ENCODE results near the gene SLC45A3.

- no peak for TF ChIP-seq POLR2AphosphoS5 (IDR thresholded peaks at IDR 0.05; ENCODE audit: low read depth, low read length)
- TF ChIP-seq, protein P1, sequence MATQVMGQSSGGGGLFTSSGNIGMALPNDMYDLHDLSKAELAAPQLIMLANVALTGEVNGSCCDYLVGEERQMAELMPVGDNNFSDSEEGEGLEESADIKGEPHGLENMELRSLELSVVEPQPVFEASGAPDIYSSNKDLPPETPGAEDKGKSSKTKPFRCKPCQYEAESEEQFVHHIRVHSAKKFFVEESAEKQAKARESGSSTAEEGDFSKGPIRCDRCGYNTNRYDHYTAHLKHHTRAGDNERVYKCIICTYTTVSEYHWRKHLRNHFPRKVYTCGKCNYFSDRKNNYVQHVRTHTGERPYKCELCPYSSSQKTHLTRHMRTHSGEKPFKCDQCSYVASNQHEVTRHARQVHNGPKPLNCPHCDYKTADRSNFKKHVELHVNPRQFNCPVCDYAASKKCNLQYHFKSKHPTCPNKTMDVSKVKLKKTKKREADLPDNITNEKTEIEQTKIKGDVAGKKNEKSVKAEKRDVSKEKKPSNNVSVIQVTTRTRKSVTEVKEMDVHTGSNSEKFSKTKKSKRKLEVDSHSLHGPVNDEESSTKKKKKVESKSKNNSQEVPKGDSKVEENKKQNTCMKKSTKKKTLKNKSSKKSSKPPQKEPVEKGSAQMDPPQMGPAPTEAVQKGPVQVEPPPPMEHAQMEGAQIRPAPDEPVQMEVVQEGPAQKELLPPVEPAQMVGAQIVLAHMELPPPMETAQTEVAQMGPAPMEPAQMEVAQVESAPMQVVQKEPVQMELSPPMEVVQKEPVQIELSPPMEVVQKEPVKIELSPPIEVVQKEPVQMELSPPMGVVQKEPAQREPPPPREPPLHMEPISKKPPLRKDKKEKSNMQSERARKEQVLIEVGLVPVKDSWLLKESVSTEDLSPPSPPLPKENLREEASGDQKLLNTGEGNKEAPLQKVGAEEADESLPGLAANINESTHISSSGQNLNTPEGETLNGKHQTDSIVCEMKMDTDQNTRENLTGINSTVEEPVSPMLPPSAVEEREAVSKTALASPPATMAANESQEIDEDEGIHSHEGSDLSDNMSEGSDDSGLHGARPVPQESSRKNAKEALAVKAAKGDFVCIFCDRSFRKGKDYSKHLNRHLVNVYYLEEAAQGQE (IDR thresholded peaks at IDR 0.05; ENCODE audit: insufficient read depth in 1 of 2, low read depth in 2 of 2, low read length in 2 of 2) = no peak
These were observed 40.7 kb downstream of the SLC45A3 start for GRCh38 chr1:205639567-205639966.
